Transverse colon (tissue), 3 donors: ENCODE results near the gene KCNF1.

ENCODE experiments used
- POLR2A ChIP-seq: fragments of 450-650 bp; IDR thresholded peaks from one replicate; pipeline ENCODE4 v1.6.1; 2016; ENCODE audit warnings: antibody characterized with exemption, mild to moderate bottlenecking, moderate library complexity
- TF ChIP-seq, protein P1 (sequence below), 5 experiments: fragments of 200-600 bp in 3 of 5; fragments of 450-650 bp in 2 of 5; sonication (generic) in 3 of 5; IDR thresholded peaks; 1 replicate in 2 of 5; 2 replicates in 3 of 5; pipeline ENCODE4 v1.5.1; 2016 to 2017; ENCODE audit warnings: antibody characterized with exemption in 5 of 5, inconsistent platforms in 3 of 5, mild to moderate bottlenecking in 2 of 5, moderate library complexity in 1 of 5

DNA sequence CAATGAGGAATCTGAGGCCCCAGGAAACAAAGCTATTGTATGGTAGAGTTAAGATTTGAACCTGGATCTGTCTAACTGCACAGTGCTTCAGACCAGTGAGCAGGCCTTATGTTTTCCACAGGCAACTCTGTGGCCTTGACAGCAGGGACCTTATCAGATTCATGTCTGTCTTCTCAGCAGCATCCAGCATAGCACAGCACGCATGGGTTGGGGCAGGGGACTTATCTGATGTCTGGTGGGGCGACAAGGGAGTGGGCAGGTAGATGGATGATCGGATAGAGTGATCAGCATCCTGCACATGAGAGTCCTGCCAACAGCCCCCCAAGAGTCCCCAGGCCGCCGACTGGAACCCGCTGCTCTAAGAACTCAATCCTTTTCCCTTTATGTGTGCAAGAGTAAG lies 28.7 kb upstream of the KCNF1 start:
- TF ChIP-seq, protein P1, sequence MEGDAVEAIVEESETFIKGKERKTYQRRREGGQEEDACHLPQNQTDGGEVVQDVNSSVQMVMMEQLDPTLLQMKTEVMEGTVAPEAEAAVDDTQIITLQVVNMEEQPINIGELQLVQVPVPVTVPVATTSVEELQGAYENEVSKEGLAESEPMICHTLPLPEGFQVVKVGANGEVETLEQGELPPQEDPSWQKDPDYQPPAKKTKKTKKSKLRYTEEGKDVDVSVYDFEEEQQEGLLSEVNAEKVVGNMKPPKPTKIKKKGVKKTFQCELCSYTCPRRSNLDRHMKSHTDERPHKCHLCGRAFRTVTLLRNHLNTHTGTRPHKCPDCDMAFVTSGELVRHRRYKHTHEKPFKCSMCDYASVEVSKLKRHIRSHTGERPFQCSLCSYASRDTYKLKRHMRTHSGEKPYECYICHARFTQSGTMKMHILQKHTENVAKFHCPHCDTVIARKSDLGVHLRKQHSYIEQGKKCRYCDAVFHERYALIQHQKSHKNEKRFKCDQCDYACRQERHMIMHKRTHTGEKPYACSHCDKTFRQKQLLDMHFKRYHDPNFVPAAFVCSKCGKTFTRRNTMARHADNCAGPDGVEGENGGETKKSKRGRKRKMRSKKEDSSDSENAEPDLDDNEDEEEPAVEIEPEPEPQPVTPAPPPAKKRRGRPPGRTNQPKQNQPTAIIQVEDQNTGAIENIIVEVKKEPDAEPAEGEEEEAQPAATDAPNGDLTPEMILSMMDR (IDR thresholded peaks at IDR 0.05): no peak
- TF ChIP-seq POLR2A: no peak
